ENCODE data around the gene CRYGN. TPM values are rescaled to one million over a fixed set of nuclear protein-coding genes. Genes with fewer than 3 reads are reported as not detected.

The CRYGN gene
- total and polyA plus RNA-seq, 2 experiments from 2014 or later, result not detected

DNA sequence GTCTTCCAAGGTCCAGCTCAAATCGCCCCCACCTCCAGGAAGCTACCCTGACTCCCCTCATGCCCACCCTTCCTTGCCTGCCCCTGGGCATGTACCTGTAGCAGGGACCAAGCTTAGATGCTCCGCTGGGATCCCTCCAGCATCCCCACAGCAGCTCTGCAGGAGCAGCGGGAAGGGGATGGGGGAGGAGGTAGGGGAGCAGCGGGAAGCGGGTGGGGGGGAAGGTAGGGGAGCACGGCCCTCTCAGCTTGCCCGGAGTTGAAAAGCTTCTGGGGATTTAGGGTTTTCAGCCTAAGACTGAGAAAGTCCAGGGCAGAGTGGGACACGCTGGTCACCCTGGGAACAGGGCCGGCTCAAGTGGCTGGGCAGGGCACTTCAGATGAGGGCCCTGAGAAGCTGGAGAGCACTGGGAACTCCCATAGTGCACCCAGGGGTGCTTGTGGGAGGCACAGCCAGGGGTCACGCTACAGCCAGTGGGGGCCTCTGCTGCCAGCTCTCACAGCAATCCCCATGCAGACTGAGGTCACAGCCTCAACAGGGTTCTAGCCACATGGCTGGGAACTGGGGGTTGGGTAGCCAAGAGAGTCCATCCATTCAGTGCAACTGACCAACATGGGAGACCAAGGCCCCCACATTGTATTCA, 43.5 kb downstream of the CRYGN start:
- no peak for DNase-seq
- H3K4me3 ChIP-seq, result no peak overlapping the region
- in situ Hi-C loops (cut with MboI), result no loop called here
- WGBS, 2 experiments (ENCODE audit: low coverage in 1 of 2, low lambda C conversion rate in 2 of 2, missing lambda C conversion rate in 2 of 2), result 72 to 80% methylated on average over 7 to 10 of the region's 10 CpGs
- H3K4me1 ChIP-seq (ENCODE audit: insufficient read depth), result no peaks in the 10 kb centered on the region
- H2AFZ ChIP-seq, result no peak overlapping the region
- H3F3A ChIP-seq (ENCODE audit: insufficient read depth), result no peaks in the 10 kb centered on the region
- no peak overlapping the region for H3K27ac ChIP-seq
- H4K20me1 ChIP-seq (ENCODE audit: insufficient read depth), result no peaks in the 10 kb centered on the region
- no peaks in the 10 kb centered on the region for H3K9me2 ChIP-seq (ENCODE audit: insufficient read depth)
- H3K9me3 ChIP-seq (ENCODE audit: low read depth), result no peaks in the 10 kb centered on the region
- H3K36me3 ChIP-seq (ENCODE audit: low read depth), result no peaks in the 10 kb centered on the region
- TF ChIP-seq EZH2phosphoT487 (IDR thresholded peaks at IDR 0.05; ENCODE audit: insufficient read depth, low read depth) (no peak), EZH2 (IDR thresholded peaks at IDR 0.05; ENCODE audit: insufficient read depth, poor library complexity, severe bottlenecking) (no peak)
- H3K9ac ChIP-seq, result no peak overlapping the region
- H3K4me2 ChIP-seq (ENCODE audit: unreplicated experiment), result no peak overlapping the region
- peaks cover 9% of the 10 kb centered on the region for H3K27me3 ChIP-seq (replicated peaks; ENCODE audit: insufficient read depth)
- no peaks in the 10 kb centered on the region for H3K79me2 ChIP-seq (ENCODE audit: insufficient read depth)

DNA sequence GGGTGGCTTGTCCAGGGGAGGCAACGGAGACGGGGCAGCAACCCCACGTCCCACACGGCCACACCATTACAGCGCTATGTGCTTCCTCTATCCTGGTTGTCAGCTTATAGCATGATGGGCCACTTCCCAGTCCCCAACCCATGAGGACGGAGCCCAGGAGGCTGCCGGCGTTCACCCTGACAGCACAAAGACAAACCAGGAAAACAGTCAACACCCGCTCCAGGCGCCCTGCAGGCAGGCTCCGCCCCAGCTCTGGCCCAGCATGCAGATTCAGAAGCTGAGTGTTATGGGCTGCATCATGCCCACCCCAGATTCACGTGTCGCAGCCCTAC, 44.9 kb downstream of the CRYGN start:
- Histone ChIP-seq H3F3A (ENCODE audit: insufficient read depth) (no peaks in the 10 kb centered on the region), H3K27ac (no peak overlapping the region), H3K36me3 (ENCODE audit: low read depth) (no peaks in the 10 kb centered on the region), H4K20me1 (ENCODE audit: insufficient read depth) (no peaks in the 10 kb centered on the region), H3K9me2 (ENCODE audit: insufficient read depth) (no peaks in the 10 kb centered on the region), H3K4me2 (ENCODE audit: unreplicated experiment) (no peak overlapping the region), H2AFZ (no peak overlapping the region), H3K79me2 (ENCODE audit: insufficient read depth) (no peaks in the 10 kb centered on the region), H3K27me3 (replicated peaks; ENCODE audit: insufficient read depth) (peaks cover 6% of the 10 kb centered on the region), H3K4me1 (ENCODE audit: insufficient read depth) (no peaks in the 10 kb centered on the region), H3K9me3 (ENCODE audit: low read depth) (no peaks in the 10 kb centered on the region), H3K4me3 (no peak overlapping the region), H3K9ac (no peak overlapping the region)
- in situ Hi-C loops (cut with MboI), result no loop called here
- TF ChIP-seq EZH2 (IDR thresholded peaks at IDR 0.05; ENCODE audit: insufficient read depth, poor library complexity, severe bottlenecking) (no peak), EZH2phosphoT487 (IDR thresholded peaks at IDR 0.05; ENCODE audit: insufficient read depth, low read depth) (no peak)
- DNase-seq, result no peak
- WGBS, 2 experiments (ENCODE audit: low coverage in 1 of 2, low lambda C conversion rate in 2 of 2, missing lambda C conversion rate in 2 of 2), result 79 to 87% methylated on average over 13 of the region's 13 CpGs

DNA sequence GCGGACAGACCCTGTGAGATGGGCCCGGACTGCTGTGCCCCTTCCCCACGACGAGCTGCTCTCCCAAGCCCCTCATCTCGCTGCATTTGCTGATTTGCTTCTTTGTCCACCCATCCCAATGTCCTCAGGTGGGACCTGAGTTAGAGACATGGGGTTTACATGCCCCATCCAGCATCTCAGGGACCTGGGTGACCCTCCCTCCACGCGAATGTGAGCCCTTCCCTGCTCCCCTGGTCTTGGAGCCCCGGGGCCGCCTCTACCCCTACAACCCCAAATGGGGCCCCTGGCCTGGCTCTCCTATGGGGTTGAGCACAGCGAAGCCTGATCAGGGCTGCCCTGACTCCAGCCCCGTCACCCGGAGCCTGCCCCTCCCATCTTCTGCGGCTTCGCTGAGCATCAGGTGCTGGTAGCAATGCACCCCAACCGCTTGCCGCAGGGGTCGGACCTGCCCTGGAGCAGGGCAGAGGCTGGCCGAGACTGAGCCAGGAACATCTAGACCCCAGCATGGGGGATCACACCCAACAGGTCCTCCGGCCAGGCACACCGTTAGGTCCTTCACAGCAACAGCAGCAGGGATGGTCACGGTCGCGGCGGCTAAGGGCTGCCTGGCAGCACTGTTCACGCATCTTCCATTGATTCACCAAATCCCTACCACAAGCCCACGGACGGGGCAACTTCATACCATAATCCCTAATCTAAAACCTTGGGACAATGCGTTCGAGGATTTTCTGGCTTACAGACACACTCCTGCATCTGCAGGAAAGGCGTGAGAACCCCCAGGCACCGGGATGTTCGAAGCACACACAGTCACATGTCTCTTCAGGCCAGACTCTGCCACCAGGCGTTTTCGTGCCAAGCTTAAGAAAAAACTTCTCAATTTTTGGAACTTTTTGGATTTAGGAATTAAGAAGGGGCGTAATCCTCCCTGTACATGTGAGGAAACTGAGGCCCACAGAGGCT, 45.6 kb downstream of the CRYGN start:
- Histone ChIP-seq H3K27ac (no peak overlapping the region), H3K36me3 (ENCODE audit: low read depth) (no peaks in the 10 kb centered on the region), H3K4me1 (ENCODE audit: insufficient read depth) (no peaks in the 10 kb centered on the region), H4K20me1 (ENCODE audit: insufficient read depth) (no peaks in the 10 kb centered on the region), H3K9me3 (ENCODE audit: low read depth) (no peaks in the 10 kb centered on the region), H2AFZ (no peak overlapping the region), H3K9ac (no peak overlapping the region), H3F3A (ENCODE audit: insufficient read depth) (no peaks in the 10 kb centered on the region), H3K9me2 (ENCODE audit: insufficient read depth) (no peaks in the 10 kb centered on the region), H3K79me2 (ENCODE audit: insufficient read depth) (no peaks in the 10 kb centered on the region), H3K27me3 (replicated peaks; ENCODE audit: insufficient read depth) (no peaks in the 10 kb centered on the region), H3K4me2 (ENCODE audit: unreplicated experiment) (no peak overlapping the region), H3K4me3 (no peak overlapping the region)
- DNase-seq, result no peak
- TF ChIP-seq EZH2 (IDR thresholded peaks at IDR 0.05; ENCODE audit: insufficient read depth, poor library complexity, severe bottlenecking) (no peak), EZH2phosphoT487 (IDR thresholded peaks at IDR 0.05; ENCODE audit: insufficient read depth, low read depth) (no peak)
- in situ Hi-C loops (cut with MboI), result no loop called here
- 79% methylated on average over 34 to 35 of the region's 35 CpGs for WGBS, 2 experiments (ENCODE audit: low coverage in 1 of 2, low lambda C conversion rate in 2 of 2, missing lambda C conversion rate in 2 of 2)

DNA sequence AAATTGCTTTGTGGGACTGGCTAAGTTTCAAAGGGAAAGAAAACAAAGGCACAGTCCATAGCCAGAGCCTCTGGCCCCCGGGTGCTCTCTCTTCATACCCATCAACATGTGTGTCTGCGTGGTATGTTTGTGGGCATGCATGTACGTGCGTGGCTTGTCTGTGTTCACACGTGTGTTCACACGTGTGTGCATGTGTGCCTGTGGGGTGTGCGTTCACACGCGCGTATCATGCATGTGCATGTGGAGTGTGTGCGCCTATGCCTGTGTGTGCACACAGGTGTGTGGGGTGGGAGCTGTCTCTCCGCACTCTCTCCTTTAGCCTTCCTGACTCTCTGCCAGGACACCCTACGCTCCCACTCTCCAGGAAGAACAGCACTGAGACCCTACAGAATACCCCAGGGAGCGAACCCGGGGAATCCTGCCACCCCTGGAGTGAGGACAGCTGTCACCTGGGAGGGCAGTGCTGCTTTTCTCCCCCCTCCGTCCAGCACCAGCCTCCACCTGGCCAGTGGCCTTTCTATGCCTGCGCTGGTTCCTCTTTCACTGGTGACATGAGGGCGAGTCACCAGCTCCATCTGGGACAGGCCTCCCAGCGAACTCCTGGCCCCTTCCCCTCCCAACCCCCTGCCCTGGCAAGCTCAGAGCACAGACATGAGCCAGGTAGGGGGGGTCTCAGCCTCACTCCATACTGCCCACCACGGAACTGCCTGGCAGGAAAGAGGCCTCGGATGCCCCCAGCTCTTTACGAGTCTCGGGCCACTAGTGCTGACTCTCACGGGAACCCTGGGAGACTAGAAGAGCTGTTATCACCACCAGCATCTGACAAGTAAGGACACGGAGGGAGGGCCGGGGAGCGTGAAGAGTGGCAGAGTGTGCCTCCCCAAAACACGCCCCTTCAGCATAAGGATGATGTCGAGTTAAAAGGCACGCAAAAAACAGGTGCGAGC, 46.6 kb downstream of the CRYGN start:
- no peaks in the 10 kb centered on the region for H4K20me1 ChIP-seq (ENCODE audit: insufficient read depth)
- no peak overlapping the region for H3K4me2 ChIP-seq (ENCODE audit: unreplicated experiment)
- TF ChIP-seq EZH2phosphoT487 (IDR thresholded peaks at IDR 0.05; ENCODE audit: insufficient read depth, low read depth) (no peak), EZH2 (IDR thresholded peaks at IDR 0.05; ENCODE audit: insufficient read depth, poor library complexity, severe bottlenecking) (no peak)
- H3K27me3 ChIP-seq (replicated peaks; ENCODE audit: insufficient read depth), result no peaks in the 10 kb centered on the region; the same call in 1 of the 2 replicates
- no peak overlapping the region for H3K4me3 ChIP-seq
- no peak for DNase-seq
- H3K9me3 ChIP-seq (ENCODE audit: low read depth), result no peaks in the 10 kb centered on the region
- H3K4me1 ChIP-seq (ENCODE audit: insufficient read depth), result no peaks in the 10 kb centered on the region
- H3K9me2 ChIP-seq (ENCODE audit: insufficient read depth), result no peaks in the 10 kb centered on the region
- no peaks in the 10 kb centered on the region for H3F3A ChIP-seq (ENCODE audit: insufficient read depth)
- H3K27ac ChIP-seq, result no peak overlapping the region
- H3K9ac ChIP-seq, result no peak overlapping the region
- H3K79me2 ChIP-seq (ENCODE audit: insufficient read depth), result no peaks in the 10 kb centered on the region
- H3K36me3 ChIP-seq (ENCODE audit: low read depth), result no peaks in the 10 kb centered on the region
- WGBS, 2 experiments (ENCODE audit: low coverage in 1 of 2, low lambda C conversion rate in 2 of 2, missing lambda C conversion rate in 2 of 2), result 76 to 81% methylated on average over 31 of the region's 31 CpGs
- H2AFZ ChIP-seq, result no peak overlapping the region
- in situ Hi-C loops (cut with MboI), result no loop called here

Data from GM23248 (cell line).